ENCODE results near the gene TAF6L. TPM values are rescaled to one million over a fixed set of nuclear protein-coding genes. Genes with fewer than 3 reads are reported as not detected.
"Not testable (repeated sequence)": the region's sequence is repeated elsewhere in the genome, so short reads cannot be mapped to it uniquely, and the experiment has no call there.

The TAF6L gene
- total and polyA plus RNA-seq, 12 donors = 10.8 to 98.1 (median 26.0) TPM

DNA sequence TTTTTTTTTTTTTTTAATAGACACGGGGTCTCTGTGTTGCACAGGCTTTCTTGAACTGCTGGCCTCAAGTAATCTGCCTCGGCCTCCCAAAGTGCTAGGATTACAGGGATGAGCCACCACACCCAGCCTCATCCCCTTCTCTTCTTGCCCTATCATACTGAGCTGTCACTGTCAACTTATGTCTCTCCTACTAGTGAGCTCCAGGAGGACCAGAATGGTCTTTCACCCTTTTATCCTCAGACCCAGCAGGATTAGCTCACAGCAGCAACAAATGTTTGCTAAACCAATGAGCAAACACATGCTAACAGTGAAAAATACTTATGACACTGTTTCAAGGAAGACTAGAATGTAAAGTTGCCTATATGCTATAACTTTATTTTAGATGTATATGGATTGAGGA, 40.5 kb downstream of the TAF6L start:
- peaks cover 0 to under 1% of the 10 kb centered on the region in 2 donors for H3K4me1 ChIP-seq (replicated peaks in 1 of 2)
- TF ChIP-seq POLR2A (IDR thresholded peaks at IDR 0.05) = no peak
- TF ChIP-seq, protein P1, sequence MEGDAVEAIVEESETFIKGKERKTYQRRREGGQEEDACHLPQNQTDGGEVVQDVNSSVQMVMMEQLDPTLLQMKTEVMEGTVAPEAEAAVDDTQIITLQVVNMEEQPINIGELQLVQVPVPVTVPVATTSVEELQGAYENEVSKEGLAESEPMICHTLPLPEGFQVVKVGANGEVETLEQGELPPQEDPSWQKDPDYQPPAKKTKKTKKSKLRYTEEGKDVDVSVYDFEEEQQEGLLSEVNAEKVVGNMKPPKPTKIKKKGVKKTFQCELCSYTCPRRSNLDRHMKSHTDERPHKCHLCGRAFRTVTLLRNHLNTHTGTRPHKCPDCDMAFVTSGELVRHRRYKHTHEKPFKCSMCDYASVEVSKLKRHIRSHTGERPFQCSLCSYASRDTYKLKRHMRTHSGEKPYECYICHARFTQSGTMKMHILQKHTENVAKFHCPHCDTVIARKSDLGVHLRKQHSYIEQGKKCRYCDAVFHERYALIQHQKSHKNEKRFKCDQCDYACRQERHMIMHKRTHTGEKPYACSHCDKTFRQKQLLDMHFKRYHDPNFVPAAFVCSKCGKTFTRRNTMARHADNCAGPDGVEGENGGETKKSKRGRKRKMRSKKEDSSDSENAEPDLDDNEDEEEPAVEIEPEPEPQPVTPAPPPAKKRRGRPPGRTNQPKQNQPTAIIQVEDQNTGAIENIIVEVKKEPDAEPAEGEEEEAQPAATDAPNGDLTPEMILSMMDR (IDR thresholded peaks at IDR 0.05) = no peak
- peaks cover 0 to 8% of the 10 kb centered on the region in 2 donors for H3K36me3 ChIP-seq (replicated peaks in 1 of 2)
- no peak for DNase-seq
- H3K9me3 ChIP-seq (replicated peaks in 1 of 3) = no peaks in the 10 kb centered on the region
- WGBS, 4 donors = 71 to 81% (median 77%) methylated on average over 2 of the region's 2 CpGs
- H3K4me3 ChIP-seq = no peak overlapping the region
- intact Hi-C loops (cut with DNase I) = no loop called here
- H3K27ac ChIP-seq = no peak overlapping the region
- no peaks in the 10 kb centered on the region for H3K27me3 ChIP-seq

DNA sequence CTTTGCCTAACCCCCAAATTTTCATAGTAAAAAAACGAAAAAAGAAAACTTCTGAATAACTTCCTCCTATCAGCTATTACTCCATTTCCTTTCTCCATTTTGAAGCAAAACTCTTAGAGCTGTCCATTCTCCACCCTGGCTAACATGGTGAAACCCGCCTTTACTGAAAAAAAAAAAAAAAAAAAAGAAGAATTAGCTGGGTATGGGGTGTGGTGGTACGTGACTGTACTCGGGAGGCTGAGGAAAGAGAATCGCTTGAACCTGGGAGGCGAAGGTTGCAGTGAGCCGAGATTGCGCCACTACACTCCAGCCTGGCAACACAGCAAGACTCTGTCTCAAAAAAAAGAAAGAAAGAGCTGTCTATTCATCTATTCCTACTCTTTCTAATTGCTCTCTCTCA, 45.4 kb downstream of the TAF6L start:
- intact Hi-C loops (cut with DNase I) = no loop called here
- Histone ChIP-seq H3K9me3 (replicated peaks in 1 of 3) (no peaks in the 10 kb centered on the region), H3K27ac (no peak overlapping the region), H3K27me3 (no peaks in the 10 kb centered on the region), H3K4me3 (no peak overlapping the region), H3K4me1 (replicated peaks in 1 of 2) (no peaks in the 10 kb centered on the region), H3K36me3 (replicated peaks in 1 of 2) (peaks cover 0 to 56% of the 10 kb centered on the region in 2 donors)
- DNase-seq = no peak
- no peak for TF ChIP-seq POLR2A (IDR thresholded peaks at IDR 0.05)
- TF ChIP-seq, protein P1 (IDR thresholded peaks at IDR 0.05) = no peak
- WGBS, 4 donors = 77 to 81% (median 78%) methylated on average over 8 of the region's 8 CpGs

DNA sequence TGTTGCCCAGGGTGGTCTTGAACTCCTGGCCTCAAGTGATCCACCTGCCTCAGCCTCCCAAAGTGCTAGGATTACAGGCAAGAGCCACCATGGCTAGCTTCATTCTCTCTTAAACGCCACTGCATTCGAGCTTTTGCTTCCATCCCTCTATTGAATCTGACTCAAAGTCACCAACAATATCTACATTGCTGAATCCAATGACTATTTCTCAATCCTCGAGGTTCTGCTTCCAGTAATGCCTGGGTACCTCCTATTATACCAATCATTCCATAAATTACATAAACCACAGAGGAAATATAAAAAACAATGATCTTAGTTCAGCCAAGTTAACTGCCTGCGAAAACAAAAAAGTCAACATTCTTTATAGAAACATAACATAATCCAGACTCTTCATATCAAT, 45.9 kb downstream of the TAF6L start:
- Histone ChIP-seq H3K4me3 (no peak overlapping the region), H3K27ac (no peak overlapping the region), H3K4me1 (replicated peaks in 1 of 2) (no peaks in the 10 kb centered on the region), H3K36me3 (replicated peaks in 1 of 2) (peaks cover 0 to 62% of the 10 kb centered on the region in 2 donors), H3K27me3 (no peaks in the 10 kb centered on the region), H3K9me3 (replicated peaks in 1 of 3) (no peaks in the 10 kb centered on the region)
- TF ChIP-seq, protein P1 (IDR thresholded peaks at IDR 0.05) = no peak
- no peak for TF ChIP-seq POLR2A (IDR thresholded peaks at IDR 0.05)
- no peak for DNase-seq
- 81 to 91% (median 86%) methylated on average over 4 of the region's 4 CpGs for WGBS, 4 donors
- intact Hi-C loops (cut with DNase I) = no loop called here

DNA sequence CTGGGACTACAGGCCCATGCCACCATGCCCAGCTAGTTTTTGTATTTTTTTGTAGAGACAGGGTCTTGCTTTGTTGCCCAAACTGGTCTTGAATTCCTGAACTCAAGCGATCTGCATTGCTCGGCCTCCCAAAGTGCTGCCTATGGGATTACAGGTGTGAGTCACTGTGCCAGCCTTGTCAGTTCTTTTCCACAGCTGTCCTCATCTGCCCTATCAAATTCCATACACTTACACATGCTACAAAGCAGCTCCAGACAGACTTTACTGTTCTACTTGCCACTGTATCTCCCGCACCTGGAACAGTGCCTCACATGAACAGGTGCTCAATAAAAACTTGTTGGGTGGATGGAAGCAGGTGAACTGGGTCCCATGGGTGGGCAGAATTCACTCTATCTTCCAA, 52.5 kb downstream of the TAF6L start:
- Histone ChIP-seq H3K36me3 (replicated peaks in 1 of 2) (peaks cover 0 to 98% of the 10 kb centered on the region in 2 donors), H3K4me3 (no peak overlapping the region), H3K27ac (no peak overlapping the region), H3K9me3 (replicated peaks in 1 of 3) (no peaks in the 10 kb centered on the region), H3K27me3 (no peaks in the 10 kb centered on the region), H3K4me1 (replicated peaks in 1 of 2) (no peaks in the 10 kb centered on the region)
- no peak for TF ChIP-seq POLR2A (IDR thresholded peaks at IDR 0.05)
- WGBS, 4 donors = 73 to 88% (median 84%) methylated on average over 3 of the region's 3 CpGs
- intact Hi-C loops (cut with DNase I) = no loop called here
- no peak for DNase-seq

DNA sequence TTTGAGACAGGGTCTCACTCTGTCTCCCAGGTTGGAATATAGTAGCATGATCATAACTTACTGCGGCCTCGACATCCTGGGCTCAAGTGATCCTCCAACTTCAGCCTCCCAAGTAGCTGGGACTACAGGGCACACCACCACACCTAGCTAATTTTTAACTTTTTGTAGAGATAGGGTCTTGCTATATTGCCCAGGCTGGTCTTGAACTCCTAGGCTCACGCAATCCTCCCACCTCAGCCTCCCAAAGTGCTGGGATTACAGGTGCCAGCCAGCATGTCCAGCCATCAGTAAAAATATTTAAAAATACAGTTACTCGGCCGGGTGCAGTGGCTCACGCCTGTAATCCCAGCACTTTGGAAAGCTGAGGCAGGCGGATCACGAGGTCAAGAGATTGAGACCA, 56.9 kb downstream of the TAF6L start:
- peaks cover 14 to 16% of the 10 kb centered on the region in 2 donors for H3K4me1 ChIP-seq (replicated peaks in 1 of 2)
- WGBS, 4 donors = 93 to 96% (median 94%) methylated on average over 8 of the region's 8 CpGs
- H3K27me3 ChIP-seq; DNase-seq; H3K9me3 ChIP-seq (replicated peaks in 1 of 3); H3K4me3 ChIP-seq; H3K27ac ChIP-seq: not testable (repeated sequence)
- peaks cover 0 to 56% of the 10 kb centered on the region in 2 donors for H3K36me3 ChIP-seq (replicated peaks in 1 of 2)
- intact Hi-C loops (cut with DNase I) = loop anchor here in 1 of 2 donors (5.0 kb wide), 1 partner anchor 36 kb away; the partner anchor contains the start of gene TMEM223
